ENCODE measurements around the gene CTSW.

CTSW gene

DNA sequence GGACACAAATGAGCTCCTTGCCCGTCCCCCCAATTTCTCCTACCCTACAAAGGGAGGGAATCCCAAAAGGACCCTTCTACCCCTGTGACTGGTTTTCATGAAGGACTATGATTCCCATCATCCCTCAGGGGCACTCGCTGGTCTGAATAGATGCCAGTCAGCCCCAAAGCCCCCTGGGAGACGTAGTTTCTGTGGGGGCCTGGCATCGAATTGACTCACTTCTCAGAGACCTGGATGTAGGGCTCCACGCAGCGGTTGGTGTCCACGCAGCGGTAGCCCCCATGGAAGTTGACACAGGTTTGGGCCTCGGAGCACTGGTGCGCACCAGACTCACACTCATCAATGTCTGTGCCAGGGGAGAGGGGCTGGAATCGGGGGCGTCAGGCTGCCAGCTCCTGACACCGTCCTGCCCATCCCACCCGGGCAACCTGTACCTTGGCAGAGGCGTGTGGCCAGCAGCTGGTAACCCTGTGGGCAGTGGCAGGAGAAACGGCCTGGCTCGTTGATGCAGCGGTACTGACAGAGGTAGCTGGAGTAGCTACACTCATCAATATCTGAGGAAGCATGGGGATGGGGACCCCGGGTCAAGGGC is 11.5 kb upstream of the CTSW start:
- DNase-seq: peak; percentile 34

DNA sequence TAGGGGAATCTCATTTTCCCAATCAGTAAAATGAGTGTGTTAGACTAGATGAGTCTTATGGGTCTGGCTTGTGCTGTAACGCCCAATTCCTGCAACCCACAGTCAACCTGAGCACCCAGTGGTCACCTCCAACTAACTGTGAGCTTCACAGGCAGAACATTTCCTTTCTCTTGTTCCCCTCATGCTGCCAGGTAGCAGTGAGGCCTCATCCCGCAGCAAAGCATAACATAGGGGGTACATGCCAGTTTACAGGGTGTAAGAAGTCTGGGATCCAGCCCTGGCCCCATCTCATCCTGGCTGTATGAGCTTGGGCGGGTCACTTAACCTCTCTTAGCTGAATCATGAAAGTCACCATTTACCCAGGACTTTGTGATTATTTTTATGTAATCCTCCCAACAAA is 10.7 kb upstream of the CTSW start:
- DNase-seq: no peak

DNA sequence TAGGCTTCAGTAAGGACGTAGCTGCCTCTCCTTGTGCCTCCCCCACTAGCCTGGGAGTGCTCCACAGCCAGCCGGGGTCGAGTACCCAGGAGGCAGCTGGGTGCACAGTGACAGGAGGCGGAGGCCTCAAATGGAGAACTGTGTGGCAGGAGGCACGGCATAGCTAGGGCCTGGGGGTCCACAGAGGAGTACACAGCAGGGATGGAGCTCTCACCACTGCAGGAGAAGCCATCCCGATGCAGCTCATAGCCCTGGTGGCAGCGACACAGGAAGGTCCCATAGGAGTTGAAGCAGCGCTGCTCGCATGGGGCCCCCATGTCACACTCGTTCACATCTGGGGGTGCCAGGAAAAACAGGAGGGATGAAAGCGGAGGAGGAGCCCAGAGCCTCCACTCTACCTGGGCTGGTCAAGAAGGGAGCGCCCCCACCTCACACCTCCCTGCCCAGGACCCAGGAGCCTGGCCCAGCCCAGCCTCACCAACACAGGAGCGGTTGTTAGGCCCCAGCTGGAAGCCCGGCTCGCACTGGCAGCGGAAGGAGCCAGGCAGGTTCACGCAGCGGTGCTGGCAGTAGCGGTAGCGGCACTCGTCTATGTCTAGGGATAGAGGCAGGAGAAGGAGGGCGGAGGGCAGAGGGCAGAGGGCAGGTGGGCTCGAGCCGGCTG is 9.9 kb upstream of the CTSW start:
- no peak for DNase-seq

DNA sequence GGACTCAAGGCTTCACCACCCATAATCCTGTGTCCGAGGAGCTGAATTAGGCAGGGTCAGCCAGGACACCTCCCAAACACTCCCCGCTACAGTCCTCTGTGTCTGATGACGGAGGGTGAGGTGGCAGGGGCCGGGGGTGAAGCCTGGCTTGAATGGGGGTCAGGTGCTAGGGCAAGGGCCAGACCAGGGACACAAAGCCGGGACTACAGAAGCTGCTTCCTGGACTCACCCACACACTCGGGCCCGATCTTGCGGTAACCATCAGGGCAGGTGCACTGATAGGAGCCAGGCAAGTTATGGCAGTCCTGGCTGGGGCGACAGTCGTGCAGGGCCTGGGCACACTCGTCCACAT is 9.4 kb upstream of the CTSW start:
- no peak for DNase-seq

DNA sequence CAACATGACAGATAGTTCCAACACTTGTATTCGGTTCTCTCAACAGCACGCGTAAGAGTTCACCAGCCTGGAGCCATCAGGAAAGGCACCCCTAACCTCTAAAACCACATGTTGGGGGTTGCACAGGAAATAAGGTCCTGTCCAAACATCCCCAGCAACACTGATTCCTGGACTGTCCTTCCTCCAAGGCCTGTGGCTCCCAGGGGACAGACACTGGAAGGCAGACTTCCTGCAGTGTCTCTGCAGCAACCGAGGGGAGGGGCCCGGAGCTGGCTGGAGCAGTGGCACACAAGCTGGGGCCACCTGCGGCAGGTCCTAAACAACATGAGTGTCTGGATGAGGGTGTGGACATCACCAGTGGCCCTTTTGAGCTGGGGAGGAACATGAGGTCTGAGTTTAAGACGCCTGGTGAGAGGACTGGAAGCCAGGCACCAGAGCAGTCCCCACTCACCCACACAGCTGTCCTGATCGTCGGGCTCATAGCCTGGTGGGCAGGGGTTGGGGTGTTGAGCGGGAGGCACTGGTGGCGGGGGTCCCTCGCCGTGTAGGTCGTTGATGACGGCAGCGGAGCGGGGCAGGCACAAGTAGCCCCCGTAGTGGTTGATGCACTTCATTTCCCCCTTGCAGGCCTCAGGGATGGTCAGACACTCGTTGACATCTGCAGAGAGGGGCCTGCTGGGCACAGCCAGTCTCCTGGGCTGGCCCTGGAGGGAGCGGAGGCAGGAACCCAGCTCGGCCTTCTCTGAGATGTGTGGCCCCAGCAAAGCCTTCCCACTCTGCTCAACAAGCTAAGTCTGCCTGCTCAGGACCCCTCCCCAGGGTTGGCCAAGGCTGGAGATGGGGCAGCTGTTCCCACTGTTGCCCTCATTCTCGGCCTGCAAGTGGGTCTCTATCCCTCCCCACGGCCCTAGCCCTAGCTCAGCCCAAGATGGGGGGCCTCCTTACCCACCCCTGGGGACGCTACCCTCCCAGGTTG is 8.6 kb upstream of the CTSW start:
- DNase-seq: no peak

DNA sequence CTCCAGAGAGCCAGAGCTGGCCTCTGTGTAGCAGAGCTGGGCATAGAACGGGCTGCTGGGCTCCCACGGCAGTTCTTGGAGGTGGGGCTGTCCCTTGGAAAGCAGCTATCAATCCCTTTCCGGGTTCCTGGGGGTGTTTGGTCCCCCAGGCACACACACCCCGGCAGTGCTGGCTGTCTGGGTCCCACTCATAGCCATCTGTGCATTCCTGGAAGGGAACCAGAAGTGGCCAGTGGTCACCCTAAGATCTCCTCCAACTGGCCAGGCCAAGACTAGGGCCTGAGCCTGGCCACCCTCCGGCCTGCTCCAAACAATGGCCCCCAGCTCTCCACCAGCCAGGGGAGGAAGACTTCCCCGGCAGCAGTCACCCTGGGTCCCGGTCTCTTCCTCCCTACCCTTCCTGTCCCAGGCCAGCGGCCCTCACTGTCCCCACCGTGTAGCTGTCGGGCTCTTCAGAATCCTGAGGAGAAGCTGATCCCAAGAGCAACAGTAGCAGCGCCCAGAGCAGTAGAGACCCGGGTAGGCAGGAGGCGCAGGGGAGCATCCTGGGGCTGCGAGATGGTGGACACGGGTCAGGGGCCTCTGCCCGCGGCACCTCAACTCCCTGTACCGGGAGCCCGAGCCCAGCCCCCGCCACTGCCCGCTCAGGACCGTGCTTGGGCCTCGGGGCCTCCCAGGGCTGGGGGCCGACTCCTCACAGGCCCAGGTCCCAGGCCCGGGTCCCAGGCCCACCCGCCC is 7.7 kb upstream of the CTSW start:
- DNase-seq: no peak

DNA sequence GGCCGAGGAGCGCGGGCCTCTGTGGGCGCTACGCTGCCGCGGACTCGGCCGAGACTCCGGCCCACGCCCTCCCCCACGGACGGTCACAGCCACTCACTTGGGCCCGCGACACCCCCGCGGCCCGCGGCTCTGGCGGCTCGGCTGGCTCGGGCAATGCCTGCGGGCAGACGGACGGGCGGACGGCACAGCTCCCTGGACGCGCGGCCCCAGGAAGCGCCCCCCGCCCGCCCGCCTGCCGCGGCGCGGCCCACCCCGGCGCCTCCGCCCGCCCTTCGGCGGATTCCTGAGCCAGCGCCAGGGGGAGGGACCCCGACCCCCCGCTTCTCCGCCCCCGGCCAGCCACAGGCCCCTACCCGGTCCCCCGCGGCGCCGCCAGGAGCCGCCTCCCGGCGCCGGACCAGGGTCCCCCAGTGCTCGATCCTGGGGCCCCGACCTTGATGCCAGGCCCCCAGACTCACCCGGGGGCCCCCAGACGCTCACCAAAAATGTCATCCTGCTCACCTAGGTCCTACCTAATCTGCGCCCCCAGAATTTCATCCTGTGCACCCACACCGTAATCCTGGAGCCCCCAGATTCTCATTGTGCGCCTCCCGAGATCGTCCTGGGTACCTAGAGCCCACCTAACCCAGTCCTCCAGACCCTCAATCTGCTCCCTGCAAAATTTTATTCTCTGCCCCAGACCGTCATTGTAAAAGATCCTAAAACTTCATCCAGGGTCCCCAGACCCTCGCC is 6.9 kb upstream of the CTSW start, which contains the start of gene EFEMP2:
Gene EFEMP2 (minus strand): TSS at position 215 of the 732 bp plus-strand sequence. CDS start 446 bp downstream, outside the sequence.
- DNase-seq: no peak

DNA sequence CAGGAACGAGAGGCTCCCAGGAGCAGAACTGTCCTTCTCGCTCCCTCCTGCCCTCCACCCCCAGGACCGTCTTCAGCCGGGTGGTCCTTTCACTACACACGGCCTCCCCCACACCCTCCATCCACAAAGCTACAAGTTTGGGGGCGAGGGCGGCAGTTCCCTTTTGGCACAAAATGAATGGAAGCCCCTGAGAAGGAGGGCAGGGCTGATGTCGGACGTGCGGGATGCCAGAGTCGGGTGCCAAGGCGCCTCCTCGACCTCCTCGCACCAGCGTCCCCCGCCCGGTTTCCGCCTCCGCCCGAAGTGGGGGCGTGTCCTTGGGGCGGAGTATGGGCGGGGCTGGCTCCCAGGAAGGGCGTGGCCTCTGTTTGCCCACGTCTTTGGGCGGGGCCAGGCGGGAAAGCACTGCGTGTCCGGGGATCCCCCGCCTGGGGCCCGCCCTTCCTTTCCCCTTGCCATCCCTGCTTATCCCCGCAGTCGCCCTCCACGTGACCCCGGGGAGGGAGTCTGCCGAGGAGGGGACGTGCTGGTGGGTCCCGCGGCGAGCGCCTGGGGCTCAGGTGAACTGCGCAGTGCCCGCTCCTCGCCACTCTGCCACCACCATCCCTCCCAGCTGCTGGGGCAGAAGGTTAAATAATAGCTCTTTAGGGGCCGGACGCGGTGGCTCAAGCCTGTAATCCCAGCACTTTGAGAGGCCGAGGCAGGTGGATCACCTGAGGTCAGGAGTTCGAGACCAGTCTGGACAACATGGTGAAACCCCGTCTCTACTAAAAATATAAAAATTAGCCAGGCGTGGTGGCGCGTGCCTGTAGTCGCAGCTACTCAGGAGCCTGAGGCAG is 6.1 kb upstream of the CTSW start:
- DNase-seq: peak; percentile 92

DNA sequence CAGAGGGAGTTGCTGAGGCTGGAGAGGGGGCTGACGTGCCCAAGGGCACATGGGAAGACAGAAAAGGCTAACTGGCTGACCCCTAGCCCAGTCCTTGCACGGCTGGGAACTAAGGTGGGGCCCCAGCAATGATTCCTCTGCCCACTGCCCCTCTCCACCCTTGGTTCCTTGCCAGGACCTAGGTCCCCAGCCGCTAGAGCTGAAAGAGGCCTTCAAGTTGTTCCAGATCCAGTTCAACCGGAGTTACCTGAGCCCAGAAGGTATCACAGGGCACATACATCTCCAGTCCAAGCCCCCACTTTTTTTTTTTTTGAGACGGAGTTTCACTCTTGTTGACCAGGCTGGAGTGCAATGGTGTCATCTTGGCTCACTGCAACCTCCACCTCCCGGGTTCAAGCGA is 390 bp downstream of the CTSW start:
- DNase-seq: no peak

DNA sequence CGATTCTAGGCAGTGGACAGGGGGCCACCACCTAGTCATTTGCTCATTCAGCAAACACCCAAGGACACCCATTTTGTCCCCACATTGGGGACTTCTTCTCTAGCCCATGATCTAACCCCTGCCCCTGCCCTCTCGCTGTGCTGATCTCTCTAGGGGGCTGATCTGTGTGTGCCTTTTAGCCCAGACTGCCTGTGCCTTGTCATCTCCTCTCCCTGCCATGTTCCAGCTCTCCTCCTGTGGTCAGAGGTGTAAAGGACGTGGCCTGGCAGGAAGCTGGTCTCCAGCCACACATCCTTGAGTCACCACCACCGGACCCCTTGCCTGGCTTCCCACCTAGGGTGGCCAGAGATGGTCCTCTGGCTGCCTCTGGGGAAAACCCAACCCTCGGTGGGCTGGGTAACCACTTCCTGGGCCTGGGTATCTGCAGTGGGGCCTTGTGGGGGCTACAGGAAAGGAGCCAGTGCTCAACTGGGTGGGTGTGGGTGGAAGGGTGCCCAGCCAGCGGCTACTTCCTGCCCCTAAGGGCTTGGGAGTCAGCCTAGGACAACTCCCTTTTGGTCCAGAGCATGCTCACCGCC is 1.3 kb downstream of the CTSW start:
- peak; percentile 18 for DNase-seq

DNA sequence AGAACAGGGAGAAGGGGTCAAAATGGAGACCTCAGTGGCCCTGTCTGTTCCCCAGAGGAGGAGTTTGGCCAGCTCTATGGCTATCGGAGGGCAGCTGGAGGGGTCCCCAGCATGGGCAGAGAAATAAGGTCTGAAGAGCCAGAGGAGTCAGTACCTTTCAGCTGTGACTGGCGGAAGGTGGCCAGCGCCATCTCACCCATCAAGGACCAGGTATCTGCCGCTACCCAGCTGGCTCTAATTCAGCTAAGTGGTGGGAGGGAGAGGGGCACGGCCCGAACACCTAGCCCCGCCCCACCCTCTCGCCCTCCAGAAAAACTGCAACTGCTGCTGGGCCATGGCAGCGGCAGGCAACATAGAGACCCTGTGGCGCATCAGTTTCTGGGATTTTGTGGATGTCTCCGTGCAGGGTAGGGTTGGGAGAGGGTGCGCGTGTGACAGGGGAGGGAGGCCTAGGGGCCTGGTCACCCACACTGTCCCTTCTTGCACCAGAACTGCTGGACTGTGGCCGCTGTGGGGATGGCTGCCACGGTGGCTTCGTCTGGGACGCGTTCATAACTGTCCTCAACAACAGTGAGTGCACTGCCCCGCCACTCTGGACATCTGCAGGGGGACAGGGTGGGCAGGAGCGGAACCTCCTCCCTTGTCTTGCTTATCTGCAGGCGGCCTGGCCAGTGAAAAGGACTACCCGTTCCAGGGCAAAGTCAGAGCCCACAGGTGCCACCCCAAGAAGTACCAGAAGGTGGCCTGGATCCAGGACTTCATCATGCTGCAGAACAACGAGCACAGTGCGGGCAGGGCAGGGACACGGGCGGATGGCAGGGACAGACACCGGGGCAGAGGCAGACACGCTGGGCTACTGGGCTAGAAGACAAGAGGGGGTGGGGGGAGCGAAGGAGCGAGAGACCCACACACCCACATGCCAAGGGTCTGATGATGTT is 2.8 kb downstream of the CTSW start:
- no peak for DNase-seq

DNA sequence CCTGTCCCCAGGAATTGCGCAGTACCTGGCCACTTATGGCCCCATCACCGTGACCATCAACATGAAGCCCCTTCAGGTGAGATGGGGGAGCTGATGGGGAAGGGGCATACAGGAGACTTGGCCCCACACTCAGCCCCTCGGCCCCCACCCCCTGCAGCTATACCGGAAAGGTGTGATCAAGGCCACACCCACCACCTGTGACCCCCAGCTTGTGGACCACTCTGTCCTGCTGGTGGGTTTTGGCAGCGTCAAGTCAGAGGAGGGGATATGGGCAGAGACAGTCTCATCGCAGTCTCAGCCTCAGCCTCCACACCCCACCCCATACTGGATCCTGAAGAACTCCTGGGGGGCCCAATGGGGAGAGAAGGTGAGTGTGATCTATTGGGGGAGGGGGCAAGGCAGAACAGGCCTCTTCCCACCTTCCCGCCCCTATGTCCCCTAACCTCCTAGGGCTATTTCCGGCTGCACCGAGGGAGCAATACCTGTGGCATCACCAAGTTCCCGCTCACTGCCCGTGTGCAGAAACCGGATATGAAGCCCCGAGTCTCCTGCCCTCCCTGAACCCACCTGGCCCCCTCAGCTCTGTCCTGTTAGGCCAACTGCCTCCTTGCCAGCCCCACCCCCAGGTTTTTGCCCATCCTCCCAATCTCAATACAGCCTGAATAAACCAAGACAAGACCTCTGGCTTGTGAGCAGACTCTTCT is 3.6 kb downstream of the CTSW start:
- no peak for DNase-seq

DNA sequence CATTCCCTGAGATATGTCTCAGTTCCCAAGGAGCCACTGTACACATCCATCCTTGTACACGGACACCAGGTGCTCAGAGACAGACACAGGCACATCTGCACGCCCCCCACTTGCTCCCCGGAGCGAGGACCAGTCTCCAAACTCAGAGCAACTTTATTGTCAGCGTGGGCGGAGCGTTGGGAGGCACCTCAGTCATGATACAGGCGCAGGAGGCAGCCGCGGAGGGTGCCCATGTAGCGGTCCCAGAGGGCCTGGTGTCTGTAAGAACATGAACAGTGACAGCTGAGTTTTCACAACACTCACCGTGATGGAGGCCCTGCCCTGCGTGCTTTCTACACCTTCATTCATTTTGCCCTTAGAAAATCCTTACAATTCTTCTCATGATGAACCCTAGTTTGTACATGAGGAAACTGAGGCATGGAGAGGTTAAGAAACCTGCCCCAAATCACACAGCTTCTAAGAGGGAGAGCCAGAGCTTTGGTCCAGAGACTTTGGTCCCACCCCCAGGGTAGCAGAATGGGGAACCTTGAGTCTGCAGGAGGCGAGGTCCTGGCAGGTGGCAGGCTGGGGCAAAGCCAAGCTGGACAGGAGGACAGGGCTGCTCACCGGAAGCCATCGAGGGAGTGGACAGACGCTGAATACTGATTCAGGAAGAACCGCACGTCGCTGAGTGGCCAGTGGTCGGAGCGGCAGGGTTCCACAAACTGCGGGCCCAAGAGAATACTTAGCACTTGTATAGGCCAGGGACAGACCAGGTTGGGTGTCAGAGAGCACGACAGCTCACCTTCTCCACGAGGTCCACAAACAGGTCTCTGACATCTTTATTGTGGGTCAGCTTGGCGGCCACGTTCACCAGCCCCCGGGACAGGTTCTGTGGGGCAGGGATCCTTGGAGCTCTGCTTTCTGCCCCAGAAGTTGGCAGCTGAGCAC is 4.4 kb downstream of the CTSW start:
- no peak for DNase-seq

DNA sequence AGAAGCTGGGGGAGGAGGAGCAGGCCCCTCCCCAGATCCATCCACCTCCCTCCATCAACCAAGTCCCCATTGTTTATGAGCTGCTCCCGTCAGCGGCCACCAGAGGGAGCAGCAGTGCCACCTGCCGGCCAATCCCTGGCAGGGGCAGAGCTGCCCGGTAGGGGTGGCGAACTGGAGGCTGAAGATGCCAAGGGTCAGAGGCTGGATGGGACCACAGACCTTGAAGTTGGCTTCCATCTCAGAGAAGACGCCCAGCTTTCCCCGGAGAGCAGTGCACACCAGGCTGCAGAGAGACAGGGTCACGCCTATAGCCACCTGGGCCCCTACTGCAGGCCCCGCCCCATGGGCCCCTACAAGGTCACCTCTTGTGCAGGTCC is 5.1 kb downstream of the CTSW start:
- peak; percentile 79 for DNase-seq

DNA sequence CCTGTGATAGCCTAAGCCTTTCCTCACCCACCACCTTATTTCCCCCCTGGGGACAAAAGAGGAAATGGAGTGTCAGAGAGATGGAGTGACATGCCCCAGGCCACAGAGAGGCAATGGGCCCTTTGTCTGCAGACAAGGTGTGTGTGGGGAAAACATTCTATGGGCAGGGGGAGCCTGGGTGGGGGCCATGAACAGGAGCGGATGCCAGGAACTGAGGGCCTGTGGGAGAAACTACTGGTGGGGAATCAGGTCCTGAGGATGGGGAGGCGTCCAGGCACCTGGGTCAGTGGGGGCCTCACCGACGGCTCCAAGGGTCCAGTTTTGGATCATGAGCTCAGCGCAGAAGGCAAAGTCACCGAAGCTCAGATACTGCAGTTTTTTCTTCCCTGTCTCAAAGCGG is 5.6 kb downstream of the CTSW start:
- DNase-seq: no peak

DNA sequence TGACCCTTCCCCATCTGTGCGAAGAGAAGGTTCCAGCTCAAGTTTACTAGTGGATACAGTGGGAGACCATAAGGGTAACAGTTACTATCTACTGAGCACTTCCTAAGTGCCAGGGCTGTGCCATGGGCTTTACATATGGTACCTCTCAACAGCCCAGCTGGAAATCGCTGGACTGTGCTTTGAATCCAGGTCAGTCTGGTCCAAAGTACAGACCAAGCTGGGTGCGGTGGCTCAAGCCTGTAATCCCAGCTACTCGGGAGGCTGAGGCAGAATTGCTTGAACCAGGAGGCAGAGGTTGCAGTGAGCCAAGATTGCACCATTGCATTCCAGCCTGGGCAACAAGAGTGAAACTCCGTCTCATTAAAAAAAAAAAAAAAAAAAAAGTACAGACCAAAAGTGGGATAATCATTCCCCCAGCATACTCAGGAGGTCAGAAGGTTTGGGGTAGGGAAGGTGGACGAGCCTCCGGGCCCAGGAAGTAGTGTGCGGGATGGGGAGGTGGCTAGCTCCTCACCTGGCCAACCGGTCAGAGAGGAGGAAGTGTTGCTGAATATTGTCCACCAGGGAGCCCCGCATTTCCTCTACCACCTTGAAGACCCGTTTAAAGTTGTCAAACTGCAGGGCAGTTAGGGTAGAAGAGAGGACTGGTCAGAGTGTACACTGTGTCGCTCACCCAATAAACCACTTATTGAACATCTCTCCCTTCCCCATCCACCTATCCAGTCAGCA is 6.3 kb downstream of the CTSW start:
- no peak for DNase-seq

Data from CD4-positive, alpha-beta T cell treated with Interleukin-4 for 4 hours (primary cell).